ENCODE measurements around the gene ESRRG.
"Not testable (repeated sequence)": the region's sequence is repeated elsewhere in the genome, so short reads cannot be mapped to it uniquely, and the experiment has no call there.

ESRRG gene

DNA sequence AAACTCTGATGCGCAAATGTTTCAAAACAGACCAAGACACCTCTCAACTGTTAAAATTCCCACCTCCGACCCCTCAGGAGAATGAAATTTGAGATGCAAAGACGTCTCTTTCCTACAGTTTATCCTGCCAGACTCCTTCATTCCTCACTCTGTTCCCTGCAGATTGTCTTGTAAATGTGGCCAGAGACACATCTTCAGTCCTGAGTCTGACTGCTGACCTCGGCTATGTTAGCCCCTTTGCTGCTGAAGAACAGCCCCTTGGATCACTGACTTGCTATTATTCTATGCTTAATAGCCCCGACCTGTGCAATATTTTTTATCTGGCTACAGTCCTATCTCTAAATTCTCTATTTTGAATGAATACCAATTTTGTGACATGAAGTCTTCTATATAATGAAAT, 16.6 kb upstream of the ESRRG start:
- Histone ChIP-seq H3K9ac (ENCODE audit: low read depth, low read length) (no peak overlapping the region), H3K4me2 (ENCODE audit: low read length) (no peak overlapping the region), H3K27me3 (ENCODE audit: control insufficient read depth, insufficient read depth, low read length) (no peaks in the 10 kb centered on the region), H3K4me1 (ENCODE audit: control insufficient read depth, insufficient read depth, low read length) (no peaks in the 10 kb centered on the region), H3K36me3 (ENCODE audit: insufficient read depth, low read length) (no peaks in the 10 kb centered on the region), H3K9me3 (replicated peaks; ENCODE audit: low read length) (no peaks in the 10 kb centered on the region), H3K4me3 (ENCODE audit: low read length) (no peak overlapping the region)

- Histone ChIP-seq H3K4me1 (ENCODE audit: control insufficient read depth, insufficient read depth, low read length) (no peaks in the 10 kb centered on the region), H3K27me3 (ENCODE audit: control insufficient read depth, insufficient read depth, low read length) (no peaks in the 10 kb centered on the region), H3K9ac (ENCODE audit: low read depth, low read length) (no peak overlapping the region), H3K9me3 (replicated peaks; ENCODE audit: low read length) (no peaks in the 10 kb centered on the region), H3K4me3 (ENCODE audit: low read length) (no peak overlapping the region), H3K4me2 (ENCODE audit: low read length) (no peak overlapping the region), H3K36me3 (ENCODE audit: insufficient read depth, low read length) (no peaks in the 10 kb centered on the region)
These were observed 8.9 kb upstream of the ESRRG start for GRCh38 chr1:216732121-216732520.

- Histone ChIP-seq H3K9ac (ENCODE audit: low read depth, low read length) (no peak overlapping the region), H3K9me3 (replicated peaks; ENCODE audit: low read length) (no peaks in the 10 kb centered on the region), H3K27me3 (ENCODE audit: control insufficient read depth, insufficient read depth, low read length) (no peaks in the 10 kb centered on the region), H3K4me2 (ENCODE audit: low read length) (no peak overlapping the region), H3K4me3 (ENCODE audit: low read length) (no peak overlapping the region), H3K4me1 (ENCODE audit: control insufficient read depth, insufficient read depth, low read length) (no peaks in the 10 kb centered on the region), H3K36me3 (ENCODE audit: insufficient read depth, low read length) (no peaks in the 10 kb centered on the region)
These were observed 8.3 kb upstream of the ESRRG start for GRCh38 chr1:216731562-216731961.

GRCh38 chr1:216726435-216726834, 3.2 kb upstream of the ESRRG start:
- Histone ChIP-seq H3K9me3 (replicated peaks; ENCODE audit: low read length) (no peaks in the 10 kb centered on the region), H3K4me2 (ENCODE audit: low read length) (no peak overlapping the region), H3K4me3 (ENCODE audit: low read length) (no peak overlapping the region), H3K9ac (ENCODE audit: low read depth, low read length) (no peak overlapping the region), H3K27me3 (ENCODE audit: control insufficient read depth, insufficient read depth, low read length) (no peaks in the 10 kb centered on the region), H3K4me1 (ENCODE audit: control insufficient read depth, insufficient read depth, low read length) (peaks cover 4% of the 10 kb centered on the region), H3K36me3 (ENCODE audit: insufficient read depth, low read length) (no peaks in the 10 kb centered on the region)

- peak overlapping the region; percentile 80 for H3K4me3 ChIP-seq (ENCODE audit: low read length)
- H3K27me3 ChIP-seq (ENCODE audit: control insufficient read depth, insufficient read depth, low read length): no peaks in the 10 kb centered on the region
- H3K4me2 ChIP-seq (ENCODE audit: low read length): peak overlapping the region; percentile 96
- H3K36me3 ChIP-seq (ENCODE audit: insufficient read depth, low read length): no peaks in the 10 kb centered on the region
- peaks cover 4% of the 10 kb centered on the region for H3K4me1 ChIP-seq (ENCODE audit: control insufficient read depth, insufficient read depth, low read length)
- H3K9me3 ChIP-seq (replicated peaks; ENCODE audit: low read length): no peaks in the 10 kb centered on the region
- peak overlapping the region; percentile 48 for H3K9ac ChIP-seq (ENCODE audit: low read depth, low read length)
These were observed 408 bp downstream of the ESRRG start for GRCh38 chr1:216722821-216723220.

- Histone ChIP-seq H3K4me1 (ENCODE audit: control insufficient read depth, insufficient read depth, low read length) (peaks cover 4% of the 10 kb centered on the region), H3K36me3 (ENCODE audit: insufficient read depth, low read length) (no peaks in the 10 kb centered on the region), H3K4me3 (ENCODE audit: low read length) (no peak overlapping the region), H3K9ac (ENCODE audit: low read depth, low read length) (no peak overlapping the region), H3K9me3 (replicated peaks; ENCODE audit: low read length) (no peaks in the 10 kb centered on the region), H3K4me2 (ENCODE audit: low read length) (no peak overlapping the region), H3K27me3 (ENCODE audit: control insufficient read depth, insufficient read depth, low read length) (no peaks in the 10 kb centered on the region)
These were observed 1.4 kb downstream of the ESRRG start for GRCh38 chr1:216721863-216722262.

DNA sequence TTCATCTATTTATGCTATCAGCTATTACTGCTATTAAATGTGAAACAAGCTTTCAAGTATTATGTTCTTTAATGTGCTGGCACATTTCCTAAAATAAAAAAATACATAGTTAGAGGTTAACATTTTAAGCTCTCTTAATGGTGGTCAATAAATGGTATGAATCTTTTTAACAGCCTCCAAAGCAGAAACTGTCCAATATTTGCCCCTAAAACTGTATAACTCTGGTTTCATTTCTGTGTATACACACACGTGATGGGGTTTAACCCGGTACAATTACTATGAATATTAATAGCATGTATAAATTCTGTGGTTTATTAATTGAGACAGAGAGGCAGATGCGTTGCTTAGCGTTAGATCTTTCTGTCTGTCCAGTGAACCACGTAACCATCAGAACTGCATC, 2.2 kb downstream of the ESRRG start:
- Histone ChIP-seq H3K27me3 (ENCODE audit: control insufficient read depth, insufficient read depth, low read length) (no peaks in the 10 kb centered on the region), H3K36me3 (ENCODE audit: insufficient read depth, low read length) (no peaks in the 10 kb centered on the region), H3K4me1 (ENCODE audit: control insufficient read depth, insufficient read depth, low read length) (peaks cover 4% of the 10 kb centered on the region), H3K4me3 (ENCODE audit: low read length) (no peak overlapping the region), H3K9ac (ENCODE audit: low read depth, low read length) (no peak overlapping the region), H3K4me2 (ENCODE audit: low read length) (no peak overlapping the region), H3K9me3 (replicated peaks; ENCODE audit: low read length) (no peaks in the 10 kb centered on the region)

- Histone ChIP-seq H3K4me1 (ENCODE audit: control insufficient read depth, insufficient read depth, low read length) (no peaks in the 10 kb centered on the region), H3K27me3 (ENCODE audit: control insufficient read depth, insufficient read depth, low read length) (no peaks in the 10 kb centered on the region), H3K36me3 (ENCODE audit: insufficient read depth, low read length) (no peaks in the 10 kb centered on the region), H3K4me2 (ENCODE audit: low read length) (no peak overlapping the region), H3K4me3 (ENCODE audit: low read length) (no peak overlapping the region), H3K9me3 (replicated peaks; ENCODE audit: low read length) (no peaks in the 10 kb centered on the region), H3K9ac (ENCODE audit: low read depth, low read length) (no peak overlapping the region)
These were observed 11.5 kb downstream of the ESRRG start for GRCh38 chr1:216711712-216712111.

DNA sequence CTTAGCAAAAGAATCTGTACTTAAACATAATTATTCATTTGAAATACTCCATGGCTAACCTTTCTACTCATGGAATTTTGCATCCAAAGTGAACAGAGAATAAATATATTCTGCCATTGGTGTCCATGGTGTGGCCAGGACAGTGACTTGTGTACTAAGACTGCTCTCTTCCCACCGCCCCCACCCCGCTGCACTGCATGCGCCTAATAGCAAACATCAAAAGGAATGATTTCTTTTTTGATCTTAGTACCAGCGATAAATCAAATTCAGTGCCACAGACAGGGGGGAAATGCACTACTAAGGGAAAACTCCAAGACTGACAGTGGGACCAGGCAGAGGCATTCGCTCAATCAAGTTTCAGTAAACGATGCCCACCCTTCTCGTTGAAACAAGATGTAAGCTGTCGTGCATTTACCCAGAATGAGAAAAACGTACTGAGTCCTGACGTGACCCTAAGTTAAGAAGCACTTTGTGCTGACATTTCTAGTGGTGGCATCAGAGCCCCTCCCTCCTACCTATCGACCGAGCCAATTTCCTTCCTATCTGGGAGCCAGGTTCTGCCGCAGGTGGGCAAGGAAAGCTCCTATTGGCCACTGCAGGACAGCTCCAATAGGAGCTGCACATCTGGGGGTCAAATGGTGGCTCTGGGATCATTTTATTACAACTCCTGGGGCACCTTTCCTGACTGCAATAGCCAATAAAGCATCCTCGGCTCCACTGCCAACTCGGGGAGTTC, 12.5 kb downstream of the ESRRG start:
- Histone ChIP-seq H3K4me2 (ENCODE audit: low read length) (no peak overlapping the region), H3K9ac (ENCODE audit: low read depth, low read length) (no peak overlapping the region), H3K9me3 (replicated peaks; ENCODE audit: low read length) (no peaks in the 10 kb centered on the region), H3K27me3 (ENCODE audit: control insufficient read depth, insufficient read depth, low read length) (no peaks in the 10 kb centered on the region), H3K4me1 (ENCODE audit: control insufficient read depth, insufficient read depth, low read length) (no peaks in the 10 kb centered on the region), H3K36me3 (ENCODE audit: insufficient read depth, low read length) (no peaks in the 10 kb centered on the region), H3K4me3 (ENCODE audit: low read length) (no peak overlapping the region)

DNA sequence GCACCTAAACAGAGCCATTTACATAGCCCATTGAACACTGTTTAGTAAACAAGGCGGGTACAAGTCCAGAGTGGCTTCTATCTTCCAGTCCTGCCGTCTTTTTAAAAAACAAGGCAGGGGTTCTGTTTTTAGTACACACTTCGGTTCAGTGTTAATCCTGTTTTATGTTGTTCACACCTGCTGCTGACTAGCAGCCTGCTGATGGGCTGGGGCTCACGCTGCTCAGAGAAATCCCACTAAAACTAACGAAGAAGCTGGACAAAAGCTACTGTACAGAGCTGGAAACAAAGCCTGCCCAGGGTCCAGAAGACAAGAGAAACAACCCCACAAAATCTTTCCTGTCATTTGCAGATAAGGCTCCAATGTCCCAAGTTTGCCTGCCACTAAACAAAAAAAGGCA, 13.2 kb downstream of the ESRRG start:
- Histone ChIP-seq H3K4me3 (ENCODE audit: low read length) (no peak overlapping the region), H3K4me2 (ENCODE audit: low read length) (no peak overlapping the region), H3K4me1 (ENCODE audit: control insufficient read depth, insufficient read depth, low read length) (no peaks in the 10 kb centered on the region), H3K27me3 (ENCODE audit: control insufficient read depth, insufficient read depth, low read length) (no peaks in the 10 kb centered on the region), H3K9me3 (replicated peaks; ENCODE audit: low read length) (no peaks in the 10 kb centered on the region), H3K9ac (ENCODE audit: low read depth, low read length) (no peak overlapping the region), H3K36me3 (ENCODE audit: insufficient read depth, low read length) (no peaks in the 10 kb centered on the region)

GRCh38 chr1:216705676-216706075, 17.6 kb downstream of the ESRRG start:
- Histone ChIP-seq H3K9me3 (replicated peaks; ENCODE audit: low read length) (no peaks in the 10 kb centered on the region), H3K4me2 (ENCODE audit: low read length) (no peak overlapping the region), H3K36me3 (ENCODE audit: insufficient read depth, low read length) (no peaks in the 10 kb centered on the region), H3K4me1 (ENCODE audit: control insufficient read depth, insufficient read depth, low read length) (no peaks in the 10 kb centered on the region), H3K27me3 (ENCODE audit: control insufficient read depth, insufficient read depth, low read length) (no peaks in the 10 kb centered on the region), H3K9ac (ENCODE audit: low read depth, low read length) (no peak overlapping the region), H3K4me3 (ENCODE audit: low read length) (no peak overlapping the region)

- not testable (repeated sequence) for H3K9ac ChIP-seq (ENCODE audit: low read depth, low read length); H3K27me3 ChIP-seq (ENCODE audit: control insufficient read depth, insufficient read depth, low read length)
These were observed 19.2 kb downstream of the ESRRG start for GRCh38 chr1:216704065-216704464.

More at GRCh38 chr1:216704065-216704464, 19.2 kb downstream of the ESRRG start:
- not testable (repeated sequence) for H3K9me3 ChIP-seq (replicated peaks; ENCODE audit: low read length); H3K4me3 ChIP-seq (ENCODE audit: low read length); H3K4me1 ChIP-seq (ENCODE audit: control insufficient read depth, insufficient read depth, low read length); H3K36me3 ChIP-seq (ENCODE audit: insufficient read depth, low read length); H3K4me2 ChIP-seq (ENCODE audit: low read length)

Measured in skeletal muscle satellite cell (primary cell).